Medulla oblongata (tissue), 1 donor: ENCODE data around the gene ICOS.
"Not testable (repeated sequence)": the region's sequence is repeated elsewhere in the genome, so short reads cannot be mapped to it uniquely, and the experiment has no call there.

Experiments used
- DNase-seq: peaks from one replicate; pipeline ENCODE4 v3.0.0-alpha.2; 2015; ENCODE audit errors: extremely low spot score

Gene ICOS

GRCh38 chr2:203973676-203974075, 37.1 kb downstream of the ICOS start:
- no peak for DNase-seq

- no peak for DNase-seq
Observed at GRCh38 chr2:203975912-203976311, 39.3 kb downstream of the ICOS start.

- DNase-seq: no peak
Observed at GRCh38 chr2:203982276-203982675, 45.7 kb downstream of the ICOS start.

- no peak for DNase-seq
Observed at GRCh38 chr2:203983064-203983715, 46.6 kb downstream of the ICOS start.

- not testable (repeated sequence) for DNase-seq
Observed at GRCh38 chr2:203985978-203986377, 49.4 kb downstream of the ICOS start.

- no peak for DNase-seq
Observed at GRCh38 chr2:203987959-203988358, 51.4 kb downstream of the ICOS start.

- DNase-seq: peak; percentile 9
Observed at GRCh38 chr2:203988500-203989260, 52.1 kb downstream of the ICOS start.

GRCh38 chr2:203989521-203989920, 53.0 kb downstream of the ICOS start:
- peak; percentile 8 for DNase-seq

GRCh38 chr2:203992509-203992908, 55.9 kb downstream of the ICOS start:
- no peak for DNase-seq

- no peak for DNase-seq
Observed at GRCh38 chr2:203993011-203993410, 56.4 kb downstream of the ICOS start.

GRCh38 chr2:203993560-203993959, 57.0 kb downstream of the ICOS start:
- DNase-seq: no peak

- no peak for DNase-seq
Observed at GRCh38 chr2:203994735-203995134, 58.2 kb downstream of the ICOS start.

- no peak for DNase-seq
Observed at GRCh38 chr2:203996692-203997091, 60.1 kb downstream of the ICOS start.

- no peak for DNase-seq
Observed at GRCh38 chr2:203997481-203997880, 60.9 kb downstream of the ICOS start.

- DNase-seq: peak; percentile 8
Observed at GRCh38 chr2:203997980-203998809, 61.6 kb downstream of the ICOS start.

- no peak for DNase-seq
Observed at GRCh38 chr2:203999835-204000234, 63.3 kb downstream of the ICOS start.

GRCh38 chr2:204000446-204000845, 63.9 kb downstream of the ICOS start:
- no peak for DNase-seq

- no peak for DNase-seq
Observed at GRCh38 chr2:204003276-204003990, 66.9 kb downstream of the ICOS start.

GRCh38 chr2:204004912-204005311, 68.3 kb downstream of the ICOS start:
- no peak for DNase-seq

GRCh38 chr2:204005940-204006721, 69.6 kb downstream of the ICOS start:
- DNase-seq: no peak

- no peak for DNase-seq
Observed at GRCh38 chr2:204008352-204008751, 71.8 kb downstream of the ICOS start.
